Fibroblast of the conjunctiva (primary cell): Measurements from ENCODE around the gene HECW1.

Experiments used
- DNase-seq: peaks from one replicate; pipeline ENCODE4 v3.0.0-alpha.2; 2010; ENCODE audit warnings: low read depth

Gene HECW1

DNA sequence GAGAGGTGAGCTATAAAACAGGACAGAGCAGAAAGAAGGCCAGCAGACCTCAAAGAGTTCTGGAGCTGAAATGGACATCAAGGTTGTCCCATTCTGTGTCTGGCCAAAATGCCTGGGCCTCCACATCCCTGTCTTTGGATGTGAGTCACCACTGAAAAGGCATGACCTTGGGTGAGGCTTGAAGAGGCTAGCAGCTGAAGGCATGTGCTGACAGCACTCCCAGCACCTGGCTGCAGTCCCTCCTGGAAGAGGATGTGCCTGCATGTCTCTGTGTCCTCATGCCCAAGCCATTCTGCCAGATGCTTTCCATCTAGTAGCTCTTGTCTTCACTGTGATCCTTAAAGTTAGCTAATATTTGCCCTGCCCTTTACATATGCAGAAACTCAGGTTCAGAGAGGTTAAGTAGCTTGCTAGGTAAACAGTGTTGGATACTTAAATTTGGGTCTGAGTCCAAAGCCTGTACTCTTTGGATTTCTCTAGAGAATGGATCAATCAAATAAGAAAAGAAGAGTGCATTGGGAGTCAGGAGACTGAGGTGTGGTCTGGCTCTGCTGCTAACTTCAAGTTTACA, 35.8 kb downstream of the HECW1 start:
- DNase-seq, result no peak

DNA sequence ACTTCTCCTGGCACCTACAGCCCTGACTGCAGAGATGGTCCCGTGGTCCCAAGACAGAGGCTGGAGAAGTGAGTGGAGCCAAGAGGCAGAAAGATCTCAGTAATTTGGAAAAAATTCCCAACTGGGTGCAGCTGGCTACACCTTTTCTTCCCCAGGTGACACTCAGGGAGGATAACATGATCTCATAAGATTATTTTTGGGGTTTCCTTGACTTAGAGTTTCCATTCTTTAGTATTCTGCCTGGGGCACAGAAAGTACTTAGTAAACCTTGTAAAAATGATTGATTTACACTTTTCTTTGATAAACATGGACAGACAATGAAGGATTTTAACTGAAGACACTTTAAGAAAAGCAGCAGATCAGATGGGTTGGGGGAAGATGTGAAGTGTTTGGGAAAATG, 38.6 kb downstream of the HECW1 start:
- DNase-seq, result no peak

- no peak for DNase-seq
Measured at GRCh38 chr7:43152696-43153095, 40.2 kb downstream of the HECW1 start.

- no peak for DNase-seq
Measured at GRCh38 chr7:43155636-43156035, 43.2 kb downstream of the HECW1 start.

- DNase-seq, result no peak
Measured at GRCh38 chr7:43163885-43164284, 51.4 kb downstream of the HECW1 start.

DNA sequence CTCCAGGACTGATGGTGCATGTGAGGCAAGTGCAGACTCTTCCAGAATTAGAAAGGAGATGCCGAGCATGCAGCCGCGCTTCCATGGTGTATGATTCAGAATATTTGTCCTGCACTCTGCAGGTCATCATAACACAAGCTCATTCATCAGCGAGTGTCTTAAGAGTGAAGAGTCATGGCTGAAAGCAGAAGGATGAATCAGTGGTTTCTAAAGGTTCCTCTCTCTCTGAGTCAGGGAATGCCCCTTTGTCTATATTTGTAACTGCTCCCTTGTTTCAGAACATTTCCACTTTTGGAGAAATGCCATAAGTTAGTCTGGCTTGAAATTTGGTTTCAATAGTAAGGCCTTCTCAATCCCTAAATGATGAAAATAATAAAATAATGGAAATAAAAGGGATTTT, 52.3 kb downstream of the HECW1 start:
- DNase-seq, result peak; percentile 87

GRCh38 chr7:43166686-43167085, 54.2 kb downstream of the HECW1 start:
- DNase-seq, result no peak

- DNase-seq, result no peak
Measured at GRCh38 chr7:43169076-43169475, 56.6 kb downstream of the HECW1 start.

DNA sequence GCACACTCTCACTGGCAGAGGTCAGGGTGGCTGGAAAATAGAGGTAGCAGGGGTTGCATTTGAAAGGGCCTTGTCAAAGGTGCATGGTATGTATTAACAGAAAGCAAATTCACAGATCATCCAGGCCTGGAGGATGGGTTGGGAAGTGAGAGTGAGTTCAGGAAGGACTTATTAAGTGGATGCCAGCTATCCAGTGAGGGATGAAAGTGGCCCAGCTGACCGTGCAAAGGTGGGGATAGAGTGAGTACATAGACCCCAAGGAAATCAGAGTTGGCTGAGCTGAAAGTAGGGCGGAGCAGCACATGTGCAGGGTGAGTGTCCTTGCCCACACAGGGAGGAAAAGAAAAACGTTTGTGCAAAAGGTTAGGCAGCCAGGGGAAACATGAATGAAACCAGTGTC, 58.1 kb downstream of the HECW1 start:
- no peak for DNase-seq

DNA sequence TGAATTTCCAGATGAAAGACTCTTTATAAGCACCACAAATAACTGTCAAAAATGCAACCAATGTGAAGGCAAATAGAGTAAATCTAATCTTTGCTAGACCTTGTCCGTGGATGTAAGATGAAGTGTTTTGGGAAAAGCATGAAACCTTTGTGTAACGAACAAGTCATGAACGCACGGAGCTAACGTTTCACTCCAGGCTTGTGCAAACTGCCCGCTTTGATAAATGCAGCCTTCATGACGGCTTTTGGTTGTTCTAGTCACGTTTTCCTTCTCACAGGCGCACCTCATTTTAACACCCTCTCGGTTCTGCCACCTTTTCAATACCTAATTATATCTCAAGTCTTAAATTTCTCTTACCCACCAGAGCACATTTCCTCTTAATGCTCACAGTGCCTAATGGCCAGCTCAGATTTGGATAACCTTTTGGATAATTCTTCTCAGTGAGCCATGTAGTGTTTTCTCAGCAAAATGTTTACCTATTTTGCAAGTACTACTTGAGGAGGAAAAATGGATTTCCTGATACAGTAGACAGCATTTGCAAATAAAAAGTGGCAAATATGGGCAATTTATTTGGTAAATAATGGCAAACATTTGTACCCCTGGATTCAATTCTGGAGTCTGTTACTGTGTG, 63.2 kb downstream of the HECW1 start:
- DNase-seq, result no peak

- DNase-seq, result no peak
Measured at GRCh38 chr7:43179393-43179792, 66.9 kb downstream of the HECW1 start.

GRCh38 chr7:43192806-43193460, 80.5 kb downstream of the HECW1 start:
- no peak for DNase-seq

DNA sequence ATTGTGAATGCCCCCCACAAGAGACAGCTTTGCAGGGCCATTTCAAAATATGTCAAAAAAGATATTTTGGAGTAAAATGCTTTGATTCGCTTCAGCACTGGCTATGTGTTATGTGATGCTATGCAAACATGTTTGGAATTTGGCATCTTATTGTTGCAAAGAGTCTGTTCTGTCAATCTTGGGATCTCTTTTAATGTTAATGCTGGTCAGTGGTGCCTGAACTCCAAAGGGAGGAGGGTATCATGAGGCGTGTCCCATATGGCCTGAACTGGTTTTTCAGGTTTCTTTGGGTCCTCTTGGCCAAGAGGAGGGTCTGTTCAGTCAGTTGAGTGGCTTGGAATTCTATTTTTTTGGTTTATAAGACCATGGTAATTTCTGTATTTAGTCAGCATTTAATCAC, 81.4 kb downstream of the HECW1 start:
- no peak for DNase-seq

- no peak for DNase-seq
Measured at GRCh38 chr7:43195256-43195655, 82.8 kb downstream of the HECW1 start.

DNA sequence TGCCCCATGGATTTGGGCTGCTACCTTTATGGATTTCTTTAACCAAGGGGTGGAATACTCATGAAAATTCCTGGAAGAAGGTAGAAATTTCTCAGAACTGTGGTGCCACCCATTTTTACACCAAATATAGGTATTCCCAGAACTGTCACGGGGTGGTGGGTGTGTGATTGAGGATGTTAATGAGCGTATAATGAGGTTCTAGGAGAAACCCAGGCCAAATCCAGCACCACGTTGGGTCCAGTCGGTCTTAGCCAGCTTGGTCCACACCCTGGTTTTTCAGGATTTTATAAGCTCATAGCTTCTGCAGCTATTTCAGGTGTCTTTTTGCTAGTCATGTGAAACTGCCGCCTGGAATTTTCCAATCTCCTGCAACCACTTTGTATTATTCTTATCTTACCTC, 83.3 kb downstream of the HECW1 start:
- no peak for DNase-seq

DNA sequence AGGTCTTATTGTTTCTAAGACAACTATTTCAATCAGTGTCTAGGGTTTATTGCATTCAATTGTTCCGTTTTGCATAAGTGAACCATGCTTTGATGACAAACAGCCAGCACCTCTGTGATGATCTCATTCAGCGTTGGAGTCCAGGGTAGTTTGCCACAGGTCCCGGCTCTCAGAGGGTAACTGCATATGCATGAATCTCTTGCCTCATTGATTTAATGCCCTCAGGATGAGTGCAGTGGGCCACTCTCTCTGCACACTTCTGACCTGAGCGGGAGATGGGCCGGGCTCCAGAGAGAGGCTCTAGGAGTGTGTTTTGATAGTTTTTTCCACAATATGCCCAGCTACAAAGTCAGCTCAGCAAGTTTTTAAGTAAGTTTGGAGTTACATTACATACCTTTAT, 83.9 kb downstream of the HECW1 start:
- no peak for DNase-seq

DNA sequence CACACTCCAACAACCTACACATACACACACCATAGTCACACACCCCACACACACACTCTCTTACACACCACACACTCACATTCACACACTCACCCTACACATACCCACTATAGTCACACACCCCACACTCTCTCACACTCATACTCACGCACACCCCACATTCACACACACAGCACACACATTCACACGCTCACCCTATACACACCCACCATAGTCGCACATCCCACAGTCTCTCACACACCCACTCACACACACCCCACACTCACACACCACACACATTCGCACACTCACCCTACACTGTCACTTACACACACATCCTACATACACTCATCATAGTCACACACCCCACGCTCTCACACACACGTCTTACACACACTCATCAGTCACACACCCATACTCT, 85.6 kb downstream of the HECW1 start:
- DNase-seq, result no peak

DNA sequence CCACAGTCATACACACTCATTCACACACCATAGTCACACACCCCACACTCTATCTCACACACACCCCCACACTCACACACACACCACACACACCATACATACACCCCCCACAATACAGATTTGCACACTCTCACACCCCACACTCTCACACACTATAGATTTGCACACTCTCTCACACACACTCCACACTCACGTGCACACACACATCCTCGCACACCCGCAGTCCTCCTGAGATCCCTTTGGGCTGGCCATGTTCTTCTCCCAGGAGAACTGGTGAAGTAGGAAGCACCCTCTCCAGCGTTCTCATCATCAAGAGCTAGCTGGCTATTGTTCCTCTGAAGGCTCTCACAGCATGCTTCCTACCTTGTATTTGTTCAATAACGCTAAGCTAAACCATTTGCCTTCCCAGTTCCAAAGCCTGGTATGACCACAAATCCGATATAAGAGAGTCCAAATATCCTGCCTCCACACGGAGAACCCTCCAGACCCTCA, 86.2 kb downstream of the HECW1 start:
- no peak for DNase-seq

DNA sequence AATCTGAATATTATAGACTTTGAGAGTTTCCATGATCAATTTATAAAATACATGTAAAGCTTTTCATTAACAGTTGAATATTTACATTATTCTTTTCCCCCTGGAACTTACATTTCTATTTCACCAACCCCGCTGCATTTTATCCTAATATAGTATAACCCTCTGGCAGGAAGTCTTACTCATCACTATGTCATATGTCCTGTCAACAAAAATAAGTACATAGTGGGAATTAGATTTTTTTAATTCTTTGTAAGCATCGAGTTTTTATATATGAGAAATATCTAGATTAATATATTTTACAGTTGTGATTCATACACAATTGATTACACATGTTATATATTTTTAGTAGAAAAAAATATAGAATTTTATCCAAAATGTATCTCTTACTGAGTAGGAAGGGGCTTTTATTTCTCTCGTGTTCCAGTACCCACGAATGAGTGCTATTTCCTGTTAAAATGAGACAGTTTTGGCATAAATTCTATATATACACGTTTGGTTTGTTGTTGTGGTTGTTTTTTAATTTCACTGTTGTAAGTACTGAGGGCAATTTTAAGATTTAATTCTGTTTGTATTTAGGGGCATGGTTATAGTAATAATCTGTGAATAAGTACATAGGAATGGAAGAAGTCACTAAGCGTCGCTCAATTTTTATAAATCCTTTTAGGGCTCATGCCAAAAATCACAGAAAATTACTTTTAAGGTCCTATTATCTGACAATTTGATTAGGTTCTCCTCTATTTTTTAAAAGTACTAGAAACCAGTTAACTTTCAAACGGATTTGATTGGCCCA, 87.1 kb downstream of the HECW1 start:
- peak; percentile 22 for DNase-seq

DNA sequence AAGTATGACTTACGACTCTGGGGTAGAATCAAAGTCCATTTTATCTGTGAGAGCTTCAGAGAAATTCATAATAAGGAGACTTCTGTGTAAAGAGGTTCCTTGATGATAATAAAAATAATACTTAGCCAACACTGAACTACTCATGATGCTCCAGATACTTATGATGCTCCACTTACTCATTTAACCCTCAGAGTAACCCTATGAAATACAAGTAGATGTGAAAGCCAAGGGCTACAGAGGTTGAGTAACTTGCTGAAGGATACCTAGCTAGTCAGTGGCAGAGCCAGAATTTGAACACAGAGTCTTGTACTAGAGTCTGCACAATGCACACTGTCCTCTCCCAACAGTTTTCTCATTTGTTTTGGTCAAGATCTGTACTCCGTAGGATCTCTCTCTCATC, 89.5 kb downstream of the HECW1 start:
- DNase-seq, result peak; percentile 17

DNA sequence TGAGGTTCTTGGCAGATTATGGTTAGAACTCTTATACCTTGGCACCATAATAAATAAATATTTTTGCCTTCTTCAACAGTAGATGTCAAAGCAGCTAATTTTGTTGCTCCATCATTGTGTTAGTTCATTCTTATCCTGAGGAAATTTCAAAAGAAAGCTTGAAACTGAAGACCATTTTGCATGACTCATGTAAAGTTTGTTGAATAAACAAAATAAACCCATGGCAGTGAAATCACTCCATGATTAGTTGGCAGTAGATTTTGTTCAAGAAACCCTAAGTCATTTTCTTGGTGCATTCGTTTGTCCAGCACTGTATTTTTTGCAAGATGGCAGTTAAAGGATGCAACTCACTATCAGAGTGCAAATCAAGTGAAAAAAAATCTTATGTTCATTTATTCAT, 91.6 kb downstream of the HECW1 start:
- DNase-seq, result peak; percentile 61

DNA sequence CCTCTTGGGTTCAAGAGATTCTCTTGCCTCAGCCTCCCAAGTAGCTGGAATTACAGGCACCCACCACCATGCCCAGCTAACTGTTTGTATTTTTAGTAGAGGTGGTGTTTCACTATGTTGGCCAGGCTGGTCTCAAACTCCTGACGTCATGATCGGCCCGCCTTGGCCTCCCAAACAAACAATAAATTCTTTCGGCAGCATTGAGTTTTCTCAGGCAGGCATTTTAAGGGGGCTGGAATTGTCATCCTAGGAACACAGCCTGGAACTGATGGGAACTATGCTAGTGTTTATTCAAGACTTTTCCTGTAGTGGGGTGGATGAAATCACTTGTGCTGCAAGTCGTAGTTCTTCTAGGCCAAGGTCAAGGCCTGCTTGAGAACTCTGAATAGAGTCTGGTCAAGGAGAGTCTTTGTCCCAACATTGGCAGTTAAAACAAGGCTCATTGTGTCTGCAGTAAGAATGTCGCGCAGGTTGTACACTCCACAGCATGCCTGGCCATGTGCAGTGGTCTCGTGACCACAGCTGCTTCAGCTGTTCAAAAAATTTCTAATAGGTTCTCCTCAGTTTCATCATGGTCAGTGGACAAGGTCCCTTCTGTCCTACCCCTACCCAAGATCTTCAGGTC, 92.8 kb downstream of the HECW1 start:
- no peak for DNase-seq
